Head of caudate nucleus (tissue), 42 donors: ENCODE measurements around the gene C2orf42.
A peak's percentile ranks its signal among the peaks of the same experiment; 100 is the strongest.
"Not testable (repeated sequence)": the region's sequence is repeated elsewhere in the genome, so short reads cannot be mapped to it uniquely, and the experiment has no call there.

ENCODE experiments used
- DNase-seq, 42 donors: peaks; one replicate each; pipeline versions ENCODE4 v3.0.0 to v3.0.0-alpha.2; 2020 to 2021; ENCODE audit warnings: mixed read lengths in 7 of 42
- intact Hi-C: fragments of 100-400 bp; cut with DNase I; formaldehyde crosslinking; loops from one replicate; pipeline ENCODE4 v1.15.0; 2022

The C2orf42 gene

DNA sequence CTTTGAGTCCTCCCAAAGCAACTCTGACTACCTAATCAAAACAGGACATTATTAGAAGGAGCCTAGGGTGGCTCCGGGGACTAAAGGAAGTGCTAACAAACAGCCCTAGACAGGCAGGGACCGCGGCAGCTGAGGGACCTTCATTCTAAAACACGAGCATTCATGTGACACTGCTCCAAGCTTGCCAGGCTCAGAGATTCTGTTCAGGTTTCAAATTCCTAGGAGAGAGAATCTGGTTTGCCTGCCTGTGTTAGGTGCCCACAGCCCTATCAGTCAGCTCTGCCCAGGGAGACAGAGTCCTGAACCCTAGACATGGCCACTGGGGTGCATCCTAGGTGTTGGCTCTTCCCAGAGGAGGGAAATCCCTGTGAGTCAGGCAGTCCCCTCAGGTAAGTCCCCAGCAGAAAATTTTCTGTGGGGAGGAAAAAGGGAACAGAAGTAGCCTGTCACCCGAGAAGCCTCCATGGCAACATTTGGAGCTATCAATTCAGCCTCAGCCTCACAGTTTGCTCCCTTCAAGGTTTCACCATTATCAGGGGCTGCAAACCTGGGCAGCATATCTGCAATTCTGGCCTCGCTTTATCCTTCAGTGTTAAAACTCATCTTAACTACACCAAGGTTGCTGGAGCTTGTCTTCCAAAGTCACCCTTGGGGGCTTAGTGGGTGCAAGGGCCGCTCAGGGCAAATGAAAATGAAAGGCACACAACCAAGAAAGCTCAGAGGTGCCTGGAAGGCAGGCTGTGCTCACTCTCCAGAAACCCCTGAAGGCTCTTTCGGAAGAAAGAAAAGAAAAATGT lies 75.0 kb downstream of the C2orf42 start:
- intact Hi-C loops: no loop called here
- DNase-seq: peak in 4 of 42 donors; percentile 18 to 33 (median 24)

DNA sequence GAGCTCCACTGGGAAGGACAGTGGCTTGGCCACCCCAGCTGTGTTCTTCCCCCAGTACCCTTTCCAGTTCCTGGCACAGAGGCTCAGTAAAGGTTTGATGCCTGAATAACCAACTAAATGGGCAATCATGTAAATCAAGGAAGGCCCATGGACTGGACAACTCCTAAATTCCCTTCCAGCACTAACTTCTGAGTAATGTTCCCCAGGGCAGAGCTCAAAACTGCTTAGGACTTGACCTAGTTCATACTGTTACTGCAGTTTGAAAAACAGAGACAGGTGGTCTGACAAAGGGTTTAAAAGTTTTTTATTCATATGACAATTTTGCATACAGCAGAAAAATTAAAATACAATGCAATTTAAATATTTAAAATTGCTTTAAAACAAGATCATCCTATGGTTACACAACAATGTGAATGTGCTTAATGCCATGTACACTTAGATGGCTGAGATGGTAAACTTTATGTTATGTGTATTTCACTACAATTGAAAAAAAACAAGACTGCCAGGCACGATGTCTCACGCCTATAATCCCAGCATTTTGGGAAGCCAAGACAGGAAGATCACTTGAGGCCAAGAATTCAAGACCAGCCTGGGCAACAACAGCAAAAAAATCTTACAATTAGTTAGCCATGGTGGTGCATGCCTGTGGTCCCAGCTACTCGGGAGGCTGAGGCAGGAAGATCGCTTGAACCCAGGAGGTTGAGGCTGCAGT lies 77.3 kb downstream of the C2orf42 start:
- peak in 2 of 42 donors; percentile 1 to 6 for DNase-seq
- intact Hi-C loops: no loop called here

- intact Hi-C loops: no loop called here
- DNase-seq: peak in 9 of 42 donors; percentile 2 to 68 (median 39)
These were observed 78.8 kb downstream of the C2orf42 start for GRCh38 chr2:70111752-70112591.

DNA sequence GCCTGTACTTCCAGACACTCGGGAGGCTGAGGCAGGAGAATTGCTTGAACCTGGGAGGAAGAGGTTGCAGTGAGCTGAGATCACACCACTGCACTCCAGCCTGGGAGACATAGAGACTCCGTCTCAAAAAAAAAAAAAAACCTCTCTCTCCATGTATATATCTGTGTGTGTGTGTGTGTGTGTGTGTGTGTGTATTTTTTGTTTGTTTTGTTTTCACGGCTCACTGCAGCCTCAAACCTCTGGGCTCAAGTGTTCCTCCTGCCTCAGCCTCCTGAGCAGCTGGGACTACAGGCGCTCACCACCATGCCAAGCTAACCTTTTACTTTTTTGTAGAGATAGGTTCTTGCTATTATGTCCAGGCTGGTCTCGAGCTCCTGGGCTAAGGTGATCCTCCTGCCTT lies 80.4 kb downstream of the C2orf42 start:
- intact Hi-C loops: not testable (repeated sequence)
- peak in 1 of 42 donors; percentile 34 for DNase-seq

DNA sequence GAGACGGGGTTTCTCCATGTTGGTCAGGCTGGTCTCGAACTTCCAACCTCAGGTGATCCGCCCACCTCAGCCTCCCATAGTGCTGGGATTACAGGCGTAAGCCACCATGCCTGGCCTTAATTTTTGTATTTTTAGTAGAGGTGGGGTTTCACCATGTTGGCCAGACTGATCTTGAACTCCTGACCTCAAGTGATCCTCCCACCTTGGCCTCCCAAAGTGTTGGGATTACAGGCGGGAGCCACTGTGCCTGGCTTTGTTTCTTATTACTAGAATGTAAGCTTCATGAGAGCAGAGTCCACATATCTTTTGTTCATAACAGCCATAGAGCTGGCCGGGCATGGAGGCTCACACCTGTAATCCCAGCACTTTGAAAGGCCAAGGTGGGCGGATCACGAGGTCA lies 84.7 kb downstream of the C2orf42 start:
- DNase-seq: peak in 2 of 42 donors; percentile 7 to 19

GRCh38 chr2:70104231-70105111 lies 86.3 kb downstream of the C2orf42 start:
- intact Hi-C loops: no loop called here
- peak in 26 of 42 donors; percentile 6 to 83 (median 54) for DNase-seq

More for the DNA sequence above, 84.7 kb downstream of the C2orf42 start:
- intact Hi-C loops: not testable (repeated sequence)

GRCh38 chr2:70103531-70104061 lies 87.2 kb downstream of the C2orf42 start:
- peak in 3 of 42 donors; percentile 2 to 18 (median 14) for DNase-seq
- intact Hi-C loops: no loop called here

DNA sequence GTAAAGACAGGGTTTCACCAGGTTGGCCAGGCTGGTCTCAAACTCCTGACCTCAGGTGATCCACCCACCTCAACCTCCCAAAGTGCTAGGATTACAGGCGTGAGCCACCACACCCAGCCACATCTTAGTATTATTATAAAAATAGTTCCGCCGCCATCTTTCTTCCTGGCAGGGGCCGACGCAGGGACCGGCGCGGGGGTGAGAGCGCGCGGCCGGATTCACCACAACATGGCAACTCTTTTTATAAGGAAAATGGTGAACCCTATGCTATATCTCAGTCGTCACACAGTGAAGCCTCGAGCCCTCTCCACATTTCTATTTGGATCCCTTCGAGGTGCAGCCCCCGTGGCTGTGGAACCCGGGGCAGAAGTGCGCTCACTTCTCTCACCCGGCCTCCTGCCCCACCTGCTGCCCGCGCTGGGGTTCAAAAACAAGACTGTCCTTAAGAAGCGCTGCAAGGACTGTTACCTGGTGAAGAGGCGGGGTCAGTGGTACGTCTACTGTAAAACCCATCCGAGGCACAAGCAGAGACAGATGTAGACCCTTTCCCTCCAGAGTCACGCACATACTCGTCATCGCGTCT lies 88.4 kb downstream of the C2orf42 start:
- intact Hi-C loops: not testable (repeated sequence)
- peak in 3 of 42 donors; percentile 5 to 16 (median 8) for DNase-seq

DNA sequence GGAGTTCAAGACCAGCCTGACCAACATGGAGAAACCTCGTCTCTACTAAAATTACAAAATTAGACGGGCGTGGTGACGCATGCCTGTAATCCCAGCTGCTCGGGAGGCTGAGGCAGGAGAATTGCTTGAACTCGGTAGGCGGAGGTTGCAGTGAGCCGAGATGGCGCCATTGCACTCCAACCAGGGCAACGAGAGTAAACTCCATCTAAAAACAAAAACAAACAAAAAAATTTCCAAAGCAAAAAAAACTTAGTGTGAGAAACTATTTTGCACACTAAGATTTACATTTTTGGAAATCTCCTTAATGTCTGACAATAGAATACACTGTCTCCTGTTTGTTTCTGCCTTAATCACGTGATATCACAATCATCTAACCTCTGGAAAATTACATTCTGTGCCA lies 89.1 kb downstream of the C2orf42 start:
- DNase-seq: peak in 3 of 42 donors; percentile 6 to 38 (median 21)
- intact Hi-C loops: not testable (repeated sequence)

GRCh38 chr2:70101174-70101573 lies 89.6 kb downstream of the C2orf42 start:
- intact Hi-C loops: no loop called here

More at GRCh38 chr2:70101174-70101573, 89.6 kb downstream of the C2orf42 start:
- peak in 2 of 42 donors; percentile 3 to 10 for DNase-seq
